NB4 (cell line): ENCODE results near the gene YBX1.

Experiments used
- POLR2A ChIP-seq: IDR thresholded peaks from 2 replicates; pipeline ENCODE4 v1.6.1; 2011; ENCODE audit warnings: mild to moderate bottlenecking; ENCODE audit not compliant: insufficient read length; ENCODE audit errors: extremely low read depth
- TF ChIP-seq, protein P1 (sequence below): IDR thresholded peaks from one replicate; pipeline ENCODE4 v1.5.1; 2012; ENCODE audit warnings: low read depth, low read length
- TF ChIP-seq, protein P2 (sequence below): IDR thresholded peaks from 2 replicates; pipeline ENCODE4 v1.6.1; 2011; ENCODE audit warnings: low read depth, low read length

- TF ChIP-seq, protein P1, sequence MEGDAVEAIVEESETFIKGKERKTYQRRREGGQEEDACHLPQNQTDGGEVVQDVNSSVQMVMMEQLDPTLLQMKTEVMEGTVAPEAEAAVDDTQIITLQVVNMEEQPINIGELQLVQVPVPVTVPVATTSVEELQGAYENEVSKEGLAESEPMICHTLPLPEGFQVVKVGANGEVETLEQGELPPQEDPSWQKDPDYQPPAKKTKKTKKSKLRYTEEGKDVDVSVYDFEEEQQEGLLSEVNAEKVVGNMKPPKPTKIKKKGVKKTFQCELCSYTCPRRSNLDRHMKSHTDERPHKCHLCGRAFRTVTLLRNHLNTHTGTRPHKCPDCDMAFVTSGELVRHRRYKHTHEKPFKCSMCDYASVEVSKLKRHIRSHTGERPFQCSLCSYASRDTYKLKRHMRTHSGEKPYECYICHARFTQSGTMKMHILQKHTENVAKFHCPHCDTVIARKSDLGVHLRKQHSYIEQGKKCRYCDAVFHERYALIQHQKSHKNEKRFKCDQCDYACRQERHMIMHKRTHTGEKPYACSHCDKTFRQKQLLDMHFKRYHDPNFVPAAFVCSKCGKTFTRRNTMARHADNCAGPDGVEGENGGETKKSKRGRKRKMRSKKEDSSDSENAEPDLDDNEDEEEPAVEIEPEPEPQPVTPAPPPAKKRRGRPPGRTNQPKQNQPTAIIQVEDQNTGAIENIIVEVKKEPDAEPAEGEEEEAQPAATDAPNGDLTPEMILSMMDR, result no peak
- TF ChIP-seq, protein P2, sequence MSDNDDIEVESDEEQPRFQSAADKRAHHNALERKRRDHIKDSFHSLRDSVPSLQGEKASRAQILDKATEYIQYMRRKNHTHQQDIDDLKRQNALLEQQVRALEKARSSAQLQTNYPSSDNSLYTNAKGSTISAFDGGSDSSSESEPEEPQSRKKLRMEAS, result peak; percentile 47
- no peak for TF ChIP-seq POLR2A
These were observed 1.1 kb upstream of the YBX1 start for GRCh38 chr1:42680921-42681683.
